ENCODE data around the gene TEX54. TPM values are rescaled to one million over a fixed set of nuclear protein-coding genes. Genes with fewer than 3 reads are reported as not detected.
"Not testable (repeated sequence)": the region's sequence is repeated elsewhere in the genome, so short reads cannot be mapped to it uniquely, and the experiment has no call there.

The TEX54 gene
- total and polyA plus RNA-seq, 4 donors: 1.6 TPM; not detected in 3

DNA sequence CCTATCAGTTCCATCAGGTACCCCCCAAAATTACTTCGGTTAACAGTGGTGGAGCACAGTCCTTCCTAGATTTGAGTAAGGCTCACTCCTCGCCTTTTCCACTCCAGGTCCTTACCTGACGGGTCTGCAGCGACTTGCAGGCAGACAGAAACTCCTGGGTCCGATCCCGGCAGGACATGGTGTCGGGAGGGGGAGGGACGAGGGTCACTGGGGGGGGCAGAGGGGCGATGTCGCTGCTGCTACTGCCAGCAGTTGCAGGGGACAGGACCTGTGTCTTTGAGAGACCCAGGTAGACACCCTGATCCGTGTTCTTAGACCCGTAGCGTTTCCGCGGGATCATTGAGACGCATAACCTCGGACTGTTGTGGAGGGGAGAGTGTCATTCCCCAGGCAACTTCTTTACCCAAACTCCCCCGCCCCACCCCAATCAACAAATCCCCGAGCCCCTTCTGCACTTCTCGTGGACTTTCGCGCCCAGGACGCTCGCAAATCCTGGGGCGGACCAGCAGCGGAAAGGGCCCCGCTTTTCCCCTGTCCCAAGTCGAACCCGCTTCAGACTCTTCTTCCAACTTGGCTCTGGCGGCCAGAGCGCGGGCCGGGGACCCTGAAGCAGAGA is 1.6 kb downstream of the TEX54 start:
- no peaks in the 10 kb centered on the region for H3K27me3 ChIP-seq (ENCODE audit: control insufficient read depth in 4 of 4, insufficient read depth in 4 of 4, low read length in 3 of 4)
- DNase-seq (ENCODE audit: low spot score): peak; percentile 38
- no peaks in the 10 kb centered on the region for H3K9me3 ChIP-seq (ENCODE audit: control insufficient read depth in 4 of 4, low read length in 3 of 4)
- peak overlapping the region; percentile 95 to 97 for H3K27ac ChIP-seq (ENCODE audit: low read depth in 1 of 2, low read length in 2 of 2)
- under 1% methylated on average over 33 of the region's 33 CpGs for WGBS
- H3K4me3 ChIP-seq (ENCODE audit: low read depth in 1 of 3, low read length in 3 of 3): peak overlapping the region; percentile 86 to 97 (median 89)
- peaks cover 10 to 38% (median 21%) of the 10 kb centered on the region in 4 donors for H3K36me3 ChIP-seq (ENCODE audit: control insufficient read depth in 4 of 4, insufficient read depth in 3 of 4, low read depth in 1 of 4, low read length in 3 of 4)
- TF ChIP-seq, protein P1, sequence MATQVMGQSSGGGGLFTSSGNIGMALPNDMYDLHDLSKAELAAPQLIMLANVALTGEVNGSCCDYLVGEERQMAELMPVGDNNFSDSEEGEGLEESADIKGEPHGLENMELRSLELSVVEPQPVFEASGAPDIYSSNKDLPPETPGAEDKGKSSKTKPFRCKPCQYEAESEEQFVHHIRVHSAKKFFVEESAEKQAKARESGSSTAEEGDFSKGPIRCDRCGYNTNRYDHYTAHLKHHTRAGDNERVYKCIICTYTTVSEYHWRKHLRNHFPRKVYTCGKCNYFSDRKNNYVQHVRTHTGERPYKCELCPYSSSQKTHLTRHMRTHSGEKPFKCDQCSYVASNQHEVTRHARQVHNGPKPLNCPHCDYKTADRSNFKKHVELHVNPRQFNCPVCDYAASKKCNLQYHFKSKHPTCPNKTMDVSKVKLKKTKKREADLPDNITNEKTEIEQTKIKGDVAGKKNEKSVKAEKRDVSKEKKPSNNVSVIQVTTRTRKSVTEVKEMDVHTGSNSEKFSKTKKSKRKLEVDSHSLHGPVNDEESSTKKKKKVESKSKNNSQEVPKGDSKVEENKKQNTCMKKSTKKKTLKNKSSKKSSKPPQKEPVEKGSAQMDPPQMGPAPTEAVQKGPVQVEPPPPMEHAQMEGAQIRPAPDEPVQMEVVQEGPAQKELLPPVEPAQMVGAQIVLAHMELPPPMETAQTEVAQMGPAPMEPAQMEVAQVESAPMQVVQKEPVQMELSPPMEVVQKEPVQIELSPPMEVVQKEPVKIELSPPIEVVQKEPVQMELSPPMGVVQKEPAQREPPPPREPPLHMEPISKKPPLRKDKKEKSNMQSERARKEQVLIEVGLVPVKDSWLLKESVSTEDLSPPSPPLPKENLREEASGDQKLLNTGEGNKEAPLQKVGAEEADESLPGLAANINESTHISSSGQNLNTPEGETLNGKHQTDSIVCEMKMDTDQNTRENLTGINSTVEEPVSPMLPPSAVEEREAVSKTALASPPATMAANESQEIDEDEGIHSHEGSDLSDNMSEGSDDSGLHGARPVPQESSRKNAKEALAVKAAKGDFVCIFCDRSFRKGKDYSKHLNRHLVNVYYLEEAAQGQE (IDR thresholded peaks at IDR 0.05): no peak
- no peak for TF ChIP-seq SP1 (IDR thresholded peaks at IDR 0.05)
- peak overlapping the region; percentile 57 to 86 for H3K9ac ChIP-seq (ENCODE audit: low read depth in 1 of 2, low read length in 2 of 2)
- peaks cover 2 to 33% (median 27%) of the 10 kb centered on the region in 4 donors for H3K4me1 ChIP-seq (ENCODE audit: control insufficient read depth in 4 of 4, insufficient read depth in 4 of 4, low read length in 3 of 4)

- peaks cover 23 to 45% (median 40%) of the 10 kb centered on the region in 4 donors for H3K36me3 ChIP-seq (ENCODE audit: control insufficient read depth in 4 of 4, insufficient read depth in 3 of 4, low read depth in 1 of 4, low read length in 3 of 4)
- H3K27ac ChIP-seq (ENCODE audit: low read depth in 1 of 2, low read length in 2 of 2); H3K9ac ChIP-seq (ENCODE audit: low read depth in 1 of 2, low read length in 2 of 2); H3K4me3 ChIP-seq (ENCODE audit: low read depth in 1 of 3, low read length in 3 of 3); H3K27me3 ChIP-seq (ENCODE audit: control insufficient read depth in 4 of 4, insufficient read depth in 4 of 4, low read length in 3 of 4); DNase-seq (ENCODE audit: low spot score); H3K9me3 ChIP-seq (ENCODE audit: control insufficient read depth in 4 of 4, low read length in 3 of 4): not testable (repeated sequence)
- WGBS: 97% methylated on average over 8 of the region's 8 CpGs
- peaks cover 0 to 20% (median 15%) of the 10 kb centered on the region in 4 donors for H3K4me1 ChIP-seq (ENCODE audit: control insufficient read depth in 4 of 4, insufficient read depth in 4 of 4, low read length in 3 of 4)
Observed at GRCh38 chr11:62828130-62828529, 4.5 kb downstream of the TEX54 start.

GRCh38 chr11:62823677-62824076 is 9.0 kb downstream of the TEX54 start:
- Histone ChIP-seq H3K9ac (ENCODE audit: low read depth in 1 of 2, low read length in 2 of 2) (no peak overlapping the region), H3K27me3 (ENCODE audit: control insufficient read depth in 4 of 4, insufficient read depth in 4 of 4, low read length in 3 of 4) (no peaks in the 10 kb centered on the region), H3K4me1 (ENCODE audit: control insufficient read depth in 4 of 4, insufficient read depth in 4 of 4, low read length in 3 of 4) (no peaks in the 10 kb centered on the region), H3K4me3 (ENCODE audit: low read depth in 1 of 3, low read length in 3 of 3) (no peak overlapping the region), H3K36me3 (ENCODE audit: control insufficient read depth in 4 of 4, insufficient read depth in 3 of 4, low read depth in 1 of 4, low read length in 3 of 4) (peaks cover 39 to 82% (median 66%) of the 10 kb centered on the region in 4 donors), H3K27ac (ENCODE audit: low read depth in 1 of 2, low read length in 2 of 2) (no peak overlapping the region), H3K9me3 (ENCODE audit: control insufficient read depth in 4 of 4, low read length in 3 of 4) (no peaks in the 10 kb centered on the region)
- no peak for DNase-seq (ENCODE audit: low spot score)
- 94% methylated on average over 3 of the region's 3 CpGs for WGBS
- TF ChIP-seq SP1 (IDR thresholded peaks at IDR 0.05): no peak
- TF ChIP-seq TAF1 (conservative IDR thresholded peaks at IDR 0.05): no peak
- no peak for TF ChIP-seq RAD21 (IDR thresholded peaks at IDR 0.05)
- TF ChIP-seq NR2F2 (IDR thresholded peaks at IDR 0.05): no peak
- no peak for TF ChIP-seq FOXA1 (IDR thresholded peaks at IDR 0.05)

GRCh38 chr11:62817129-62817528 is 15.5 kb downstream of the TEX54 start:
- Histone ChIP-seq H3K27ac (ENCODE audit: low read depth in 1 of 2, low read length in 2 of 2) (no peak overlapping the region), H3K9me3 (ENCODE audit: control insufficient read depth in 4 of 4, low read length in 3 of 4) (no peaks in the 10 kb centered on the region), H3K9ac (ENCODE audit: low read depth in 1 of 2, low read length in 2 of 2) (no peak overlapping the region), H3K4me1 (ENCODE audit: control insufficient read depth in 4 of 4, insufficient read depth in 4 of 4, low read length in 3 of 4) (no peaks in the 10 kb centered on the region), H3K27me3 (ENCODE audit: control insufficient read depth in 4 of 4, insufficient read depth in 4 of 4, low read length in 3 of 4) (no peaks in the 10 kb centered on the region), H3K36me3 (ENCODE audit: control insufficient read depth in 4 of 4, insufficient read depth in 3 of 4, low read depth in 1 of 4, low read length in 3 of 4) (peaks cover 20 to 44% (median 27%) of the 10 kb centered on the region in 4 donors), H3K4me3 (ENCODE audit: low read depth in 1 of 3, low read length in 3 of 3) (no peak overlapping the region)
- DNase-seq (ENCODE audit: low spot score): no peak
- TF ChIP-seq YY1 (IDR thresholded peaks at IDR 0.05) (no peak), JUND (IDR thresholded peaks at IDR 0.05) (no peak)
- WGBS: 93% methylated on average over 4 of the region's 4 CpGs
